ENCODE data around the gene RNF181. TPM values are rescaled to one million over a fixed set of nuclear protein-coding genes. Genes with fewer than 3 reads are reported as not detected.
A peak's percentile ranks its signal among the peaks of the same experiment; 100 is the strongest.

RNF181 gene
- total and polyA plus RNA-seq, 4 experiments from 2014 or later: 73.6 to 215 (median 126) TPM

- no peak overlapping the region for H3K4me3 Mint-ChIP-seq
- H3K27me3 Mint-ChIP-seq: no peaks in the 10 kb centered on the region
- Histone ChIP-seq H3K27me3 (ENCODE audit: insufficient read depth, low read length) (no peaks in the 10 kb centered on the region), H3K36me3 (ENCODE audit: insufficient read depth, low read length) (peaks cover 11% of the 10 kb centered on the region), H3K4me1 (ENCODE audit: insufficient read depth, low read length) (peaks cover 44% of the 10 kb centered on the region), H3K4me3 (ENCODE audit: low read length in 2 of 2) (no peak overlapping the region), H3K9me3 (ENCODE audit: control insufficient read depth in 1 of 2, low read length in 2 of 2) (no peaks in the 10 kb centered on the region), H3K27ac (ENCODE audit: low read depth, low read length) (no peak overlapping the region)
- peaks cover 0 to 3% (median 0%) of the 10 kb centered on the region in 8 donors for H3K9me3 Mint-ChIP-seq
- ChIA-PET POLR2A (ENCODE audit: partially characterized antibody) (interaction anchor here (1.6 to 8.8 kb wide), 3 partner anchors 15 to 21 kb away, joined by 5 to 86 read pairs (median 6); partner anchors contain the start of genes C2orf68, USP39 and VAMP8), CTCF (ENCODE audit: partially characterized antibody) (interaction anchor here (2.1 kb wide), 1 partner anchor 38 kb away, joined by 8 read pairs; no protein-coding TSS in a partner anchor)
- peaks cover 29 to 68% (median 44%) of the 10 kb centered on the region in 4 donors for H3K4me1 Mint-ChIP-seq
- no peak for DNase-seq
- peaks cover 0 to 37% of the 10 kb centered on the region in 2 donors for H3K36me3 Mint-ChIP-seq
- peak overlapping the region in 3 of 7 donors; percentile 2 to 75 (median 11) for H3K27ac Mint-ChIP-seq
- intact Hi-C loops (cut with micrococcal nuclease): loop anchor here (5.0 kb wide), 1 partner anchor 161 kb away; no protein-coding TSS in a partner anchor
Observed at GRCh38 chr2:85598594-85599340, 3.2 kb downstream of the RNF181 start.

DNA sequence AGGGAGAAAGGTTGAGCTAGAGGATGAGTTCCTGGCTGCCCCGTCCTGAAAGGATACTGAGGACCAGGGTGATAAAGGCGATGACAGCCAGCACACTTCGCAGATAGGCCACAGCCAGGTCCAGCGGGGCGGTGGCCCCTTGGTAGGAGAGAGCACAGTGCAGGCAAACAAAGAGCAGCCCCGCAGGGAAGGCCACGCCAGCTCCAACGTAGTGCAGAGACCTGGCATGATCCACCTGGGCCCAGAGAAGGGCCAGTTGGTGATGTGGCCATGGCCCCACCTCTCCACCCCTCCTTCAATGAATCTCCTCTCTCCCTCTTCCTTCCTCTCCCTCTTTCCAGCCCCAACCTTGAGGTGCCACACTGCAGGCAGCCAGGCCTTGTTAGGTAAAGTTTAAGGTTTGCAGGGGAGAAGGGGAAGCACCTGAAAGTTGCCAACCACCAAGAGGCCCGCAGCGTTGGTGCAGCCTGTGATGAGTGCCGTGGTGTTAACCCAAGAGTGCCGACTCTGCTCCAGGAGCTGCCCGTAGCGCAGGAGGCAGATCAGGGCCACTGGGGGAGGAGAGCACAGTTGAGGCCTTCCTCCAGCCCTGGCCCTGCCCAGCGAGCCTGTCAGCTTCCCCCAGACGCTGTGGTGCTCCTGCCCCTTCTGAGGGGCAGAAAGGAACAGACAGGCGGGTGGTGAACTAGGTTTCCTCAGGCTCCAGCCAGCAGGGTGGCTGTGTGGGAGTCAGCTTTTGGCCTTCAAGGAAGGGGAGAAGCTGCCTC, 4.1 kb downstream of the RNF181 start:
- H3K27me3 ChIP-seq (ENCODE audit: insufficient read depth, low read length): no peaks in the 10 kb centered on the region
- no peak overlapping the region for H3K27ac ChIP-seq (ENCODE audit: low read depth, low read length)
- Mint-ChIP-seq H3K27me3 (no peaks in the 10 kb centered on the region), H3K4me3 (peak overlapping the region in 2 of 8 donors; percentile 30 to 41), H3K9me3 (peaks cover 0 to 3% (median 0%) of the 10 kb centered on the region in 8 donors), H3K27ac (peak overlapping the region in 4 of 7 donors; percentile 36 to 75 (median 72)), H3K36me3 (peaks cover 0 to 38% of the 10 kb centered on the region in 2 donors), H3K4me1 (peaks cover 23 to 66% (median 42%) of the 10 kb centered on the region in 4 donors)
- CTCF ChIA-PET (ENCODE audit: partially characterized antibody): interaction anchor here (1.3 to 2.1 kb wide), 2 partner anchors 9 to 37 kb away, joined by 3 to 8 read pairs; no protein-coding TSS in a partner anchor
- H3K4me1 ChIP-seq (ENCODE audit: insufficient read depth, low read length): peaks cover 45% of the 10 kb centered on the region
- H3K36me3 ChIP-seq (ENCODE audit: insufficient read depth, low read length): peaks cover 11% of the 10 kb centered on the region
- H3K4me3 ChIP-seq (ENCODE audit: low read length in 2 of 2): no peak overlapping the region
- DNase-seq: no peak
- POLR2A ChIA-PET (ENCODE audit: partially characterized antibody): interaction anchor here (1.6 to 8.8 kb wide), 7 partner anchors 7 to 61 kb away, joined by 5 to 86 read pairs (median 6); partner anchors contain the start of genes C2orf68, GGCX, MAT2A and USP39
- H3K9me3 ChIP-seq (ENCODE audit: control insufficient read depth in 1 of 2, low read length in 2 of 2): no peaks in the 10 kb centered on the region
- intact Hi-C loops (cut with micrococcal nuclease): loop anchor here (5.0 kb wide), 2 partner anchors 162 to 843 kb away; partner anchors contain the start of gene KDM3A

DNA sequence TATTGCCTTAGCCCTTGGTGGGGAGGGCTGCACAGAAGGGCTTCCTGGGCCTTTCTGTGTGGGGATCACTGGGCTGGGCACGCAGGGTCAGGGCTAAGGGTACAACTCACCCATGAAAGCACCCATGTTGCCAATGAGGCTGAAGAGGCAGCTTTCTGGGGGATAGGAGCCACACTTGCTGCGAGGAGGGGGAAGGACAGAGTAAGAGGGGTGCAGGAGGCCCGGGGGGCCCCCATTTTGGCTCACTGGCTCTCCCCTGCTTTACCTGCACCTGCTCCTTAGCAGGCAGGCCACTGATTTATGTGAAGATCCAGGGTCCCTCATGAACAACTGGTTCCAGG, 4.7 kb downstream of the RNF181 start:
- peaks cover 46% of the 10 kb centered on the region for H3K4me1 ChIP-seq (ENCODE audit: insufficient read depth, low read length)
- H3K4me1 Mint-ChIP-seq: peaks cover 23 to 60% (median 43%) of the 10 kb centered on the region in 4 donors
- CTCF ChIA-PET (ENCODE audit: partially characterized antibody): interaction anchor here (0.9 to 2.1 kb wide), 3 partner anchors 8 to 37 kb away, joined by 3 to 8 read pairs (median 3); no protein-coding TSS in a partner anchor

DNA sequence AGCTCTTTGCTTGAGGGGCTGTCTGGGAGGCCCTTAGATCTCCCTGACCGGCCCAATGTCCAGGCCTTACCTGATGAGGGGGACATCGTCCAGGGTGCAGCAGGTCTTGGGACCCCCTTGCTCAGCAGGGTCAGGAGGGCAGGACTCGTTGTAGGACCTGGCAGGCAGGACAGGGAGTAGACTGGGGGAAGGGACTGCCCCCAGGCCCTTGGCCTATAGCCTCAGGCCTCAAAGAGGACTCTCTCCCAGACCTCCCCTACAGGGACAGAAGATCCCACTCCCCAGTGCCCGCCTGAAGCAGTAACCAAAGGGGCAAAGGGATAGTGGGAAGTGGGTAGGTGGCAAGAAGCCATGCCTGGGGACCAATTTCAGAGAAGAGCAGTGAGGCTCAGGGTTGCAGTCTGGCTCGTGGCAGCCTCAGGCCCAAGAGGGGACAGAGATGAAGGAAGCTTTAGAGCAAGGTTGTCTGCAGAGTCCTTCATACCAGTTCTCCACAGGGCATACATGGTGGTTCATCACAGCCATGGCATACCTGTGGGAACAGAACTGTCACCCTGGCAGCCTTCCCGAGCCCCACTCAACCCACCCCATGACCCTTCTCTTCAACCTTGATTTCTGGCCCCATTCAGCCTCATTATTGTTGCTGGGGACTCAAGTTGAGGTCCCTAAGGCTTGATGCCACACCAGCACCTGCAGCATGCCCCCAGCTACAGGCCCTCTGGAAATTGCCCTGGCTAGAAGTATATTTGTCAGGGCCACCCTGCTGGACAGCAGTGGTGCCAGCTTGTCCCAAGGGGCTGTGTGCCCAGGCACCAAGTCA, 5.6 kb downstream of the RNF181 start:
- no peaks in the 10 kb centered on the region for H3K27me3 ChIP-seq (ENCODE audit: insufficient read depth, low read length)
- H3K9me3 ChIP-seq (ENCODE audit: control insufficient read depth in 1 of 2, low read length in 2 of 2): no peaks in the 10 kb centered on the region
- Mint-ChIP-seq H3K9me3 (peaks cover 0 to 2% (median 0%) of the 10 kb centered on the region in 8 donors), H3K4me1 (peaks cover 20 to 58% (median 42%) of the 10 kb centered on the region in 4 donors), H3K27me3 (no peaks in the 10 kb centered on the region), H3K4me3 (peak overlapping the region; percentile 81 to 94 (median 88)), H3K36me3 (peaks cover 0 to 26% of the 10 kb centered on the region in 2 donors), H3K27ac (peak overlapping the region; percentile 53 to 96 (median 89))
- peaks cover 11% of the 10 kb centered on the region for H3K36me3 ChIP-seq (ENCODE audit: insufficient read depth, low read length)
- no peak overlapping the region for H3K4me3 ChIP-seq (ENCODE audit: low read length in 2 of 2)
- no peak for DNase-seq
- H3K4me1 ChIP-seq (ENCODE audit: insufficient read depth, low read length): peaks cover 43% of the 10 kb centered on the region
- intact Hi-C loops (cut with micrococcal nuclease): loop anchor here (5.0 kb wide), 1 partner anchor 841 kb away; the partner anchor contains the start of gene KDM3A
- CTCF ChIA-PET (ENCODE audit: partially characterized antibody): interaction anchor here (0.9 to 2.1 kb wide), 2 partner anchors 11 to 36 kb away, joined by 3 to 8 read pairs; no protein-coding TSS in a partner anchor
- POLR2A ChIA-PET (ENCODE audit: partially characterized antibody): interaction anchor here (0.9 to 8.8 kb wide), 8 partner anchors 8 to 62 kb away, joined by 3 to 86 read pairs (median 7); partner anchors contain the start of genes C2orf68, GGCX, MAT2A and USP39
- H3K27ac ChIP-seq (ENCODE audit: low read depth, low read length): peak overlapping the region; percentile 62

More for the DNA sequence above, 4.7 kb downstream of the RNF181 start:
- POLR2A ChIA-PET (ENCODE audit: partially characterized antibody): interaction anchor here (1.6 to 8.8 kb wide), 6 partner anchors 8 to 61 kb away, joined by 5 to 86 read pairs (median 6); partner anchors contain the start of genes C2orf68, GGCX, MAT2A and USP39
- Histone ChIP-seq H3K36me3 (ENCODE audit: insufficient read depth, low read length) (peaks cover 11% of the 10 kb centered on the region), H3K27ac (ENCODE audit: low read depth, low read length) (no peak overlapping the region), H3K4me3 (ENCODE audit: low read length in 2 of 2) (no peak overlapping the region), H3K9me3 (ENCODE audit: control insufficient read depth in 1 of 2, low read length in 2 of 2) (no peaks in the 10 kb centered on the region), H3K27me3 (ENCODE audit: insufficient read depth, low read length) (no peaks in the 10 kb centered on the region)
- Mint-ChIP-seq H3K27ac (peak overlapping the region in 3 of 7 donors; percentile 51 to 85 (median 75)), H3K36me3 (peaks cover 0 to 36% of the 10 kb centered on the region in 2 donors), H3K9me3 (peaks cover 0 to 3% (median 0%) of the 10 kb centered on the region in 8 donors), H3K4me3 (peak overlapping the region in 3 of 8 donors; percentile 30 to 49 (median 41)), H3K27me3 (no peaks in the 10 kb centered on the region)
- no peak for DNase-seq
- intact Hi-C loops (cut with micrococcal nuclease): loop anchor here (5.0 kb wide), 1 partner anchor 842 kb away; the partner anchor contains the start of gene KDM3A

DNA sequence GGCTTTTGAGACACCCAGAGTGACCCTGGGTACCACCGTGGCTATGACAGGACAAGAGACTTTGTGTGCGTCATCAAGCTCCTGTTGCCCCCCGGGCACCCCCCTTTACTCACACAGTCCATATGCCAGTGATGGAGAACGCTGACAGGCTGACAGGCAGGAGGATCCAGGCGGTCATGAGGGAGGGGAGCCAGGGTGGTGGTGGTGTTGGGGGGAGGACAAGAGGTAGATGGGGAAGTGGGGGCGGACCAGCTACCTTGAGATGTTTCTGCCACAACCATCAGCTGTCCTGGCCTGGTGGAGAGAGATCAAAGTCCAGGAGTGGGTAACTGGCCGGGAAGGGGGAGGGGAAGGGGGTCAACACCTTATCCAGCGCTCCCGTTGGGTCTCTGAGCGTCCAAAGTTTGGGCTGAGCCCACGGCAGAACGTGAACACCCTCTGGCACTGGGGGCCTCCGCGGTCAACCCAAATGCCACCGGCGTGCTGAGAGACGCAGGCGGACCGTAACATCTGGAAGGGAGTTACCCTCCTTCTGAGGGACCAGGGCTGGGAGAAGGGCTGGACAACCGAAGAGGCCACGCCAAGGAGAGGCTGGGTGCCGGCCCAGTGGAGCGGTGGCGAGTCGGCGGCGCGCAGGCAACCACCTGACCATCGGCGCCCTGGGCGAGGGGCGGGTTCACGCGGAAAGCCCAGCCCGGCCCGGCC, 6.4 kb downstream of the RNF181 start:
- peak in 1 of 5 donors; percentile 37 for DNase-seq
- H3K9me3 Mint-ChIP-seq: peaks cover 0 to 2% (median 0%) of the 10 kb centered on the region in 8 donors
- H3K27ac ChIP-seq (ENCODE audit: low read depth, low read length): peak overlapping the region; percentile 62

More for the DNA sequence above, 6.4 kb downstream of the RNF181 start:
- Mint-ChIP-seq H3K27ac (peak overlapping the region; percentile 75 to 96 (median 90)), H3K4me1 (peaks cover 14 to 52% (median 37%) of the 10 kb centered on the region in 4 donors), H3K4me3 (peak overlapping the region; percentile 81 to 94 (median 88)), H3K36me3 (peaks cover 0 to 24% of the 10 kb centered on the region in 2 donors), H3K27me3 (no peaks in the 10 kb centered on the region)
- ChIA-PET CTCF (ENCODE audit: partially characterized antibody) (interaction anchor here (0.7 kb wide), 1 partner anchor 181 kb away, joined by 3 read pairs; no protein-coding TSS in a partner anchor), POLR2A (ENCODE audit: partially characterized antibody) (interaction anchor here (0.7 to 8.8 kb wide), 14 partner anchors 9 to 274 kb away, joined by 3 to 86 read pairs (median 6); partner anchors contain the start of genes C2orf68, GGCX, MAT2A and TGOLN2)
- Histone ChIP-seq H3K27me3 (ENCODE audit: insufficient read depth, low read length) (no peaks in the 10 kb centered on the region), H3K36me3 (ENCODE audit: insufficient read depth, low read length) (peaks cover 11% of the 10 kb centered on the region), H3K4me3 (ENCODE audit: low read length in 2 of 2) (peak overlapping the region in 1 of 2 donors; percentile 66), H3K9me3 (ENCODE audit: control insufficient read depth in 1 of 2, low read length in 2 of 2) (no peaks in the 10 kb centered on the region), H3K4me1 (ENCODE audit: insufficient read depth, low read length) (peaks cover 35% of the 10 kb centered on the region)
- intact Hi-C loops (cut with micrococcal nuclease): loop anchor here (1.0 to 5.0 kb wide), 4 partner anchors 10 to 840 kb away; partner anchors contain the start of genes C2orf68, GGCX and KDM3A
